NCI-H2029 treated with DMSO at 0.1 percent for 48 hours (cell line): ENCODE measurements around the gene TRMT10C.
"Not testable (repeated sequence)": the region's sequence is repeated elsewhere in the genome, so short reads cannot be mapped to it uniquely, and the experiment has no call there.

Experiments used
- DNase-seq: peaks from one replicate; lab custom pipeline; 2025; lab: John Stamatoyannopoulos, UW

TRMT10C gene

GRCh38 chr3:101561630-101562328 lies at the start of gene TRMT10C:
TSS of gene TRMT10C (plus strand) at chr3:101561868. CDS start at chr3:101564782, 2,914 bp downstream.
- DNase-seq, result peak; percentile 63

DNA sequence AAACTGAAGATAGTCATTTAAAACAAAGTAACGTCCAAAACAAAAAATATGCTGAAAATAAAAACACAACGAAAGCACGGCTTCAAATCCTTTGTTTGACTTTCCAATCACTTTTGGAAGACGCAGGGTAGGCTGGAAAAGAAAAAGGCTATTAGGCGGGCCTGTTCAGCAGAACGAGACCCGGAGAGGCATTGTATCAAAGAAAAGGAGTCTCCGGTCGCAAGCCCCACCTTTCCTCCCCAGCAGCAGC lies 49.3 kb upstream of the TRMT10C start:
- no peak for DNase-seq

DNA sequence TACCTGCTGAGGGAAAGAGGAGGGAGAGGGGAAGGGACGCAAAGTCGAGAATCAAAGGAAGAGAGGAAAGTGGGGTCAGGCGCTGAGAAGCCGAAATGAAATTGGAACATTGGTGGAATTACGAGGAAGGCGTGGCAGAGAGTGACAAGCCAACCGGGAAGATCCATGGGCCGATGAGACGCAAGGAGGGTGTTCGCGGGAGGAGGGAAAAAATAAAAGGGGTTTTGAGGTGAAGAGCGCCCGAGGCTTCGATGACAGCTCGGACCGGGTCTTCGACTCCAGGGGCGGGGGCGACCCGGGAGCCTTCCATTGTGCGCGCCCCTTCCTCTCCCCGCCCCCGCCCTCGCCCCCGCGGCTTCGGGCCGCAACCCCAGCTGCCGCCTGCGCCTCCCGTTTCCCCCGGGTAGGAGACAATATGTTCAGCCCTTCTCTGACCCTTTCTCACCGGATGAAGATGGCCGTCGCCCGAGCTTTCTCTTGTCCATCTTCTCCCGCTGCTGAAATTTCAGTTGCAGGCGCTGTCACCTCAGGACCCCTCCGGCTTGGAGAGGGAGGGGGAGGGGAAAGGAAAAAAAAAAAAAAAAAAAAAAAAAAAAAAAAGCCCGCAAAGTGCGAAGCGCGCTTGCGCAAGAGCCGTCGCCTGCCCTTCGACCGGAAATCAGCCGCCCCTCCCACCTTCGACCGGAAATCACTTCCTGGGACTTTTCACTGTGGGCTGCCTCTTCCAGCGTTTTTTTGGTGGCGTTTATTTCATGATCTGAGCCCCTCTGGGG lies 48.8 kb upstream of the TRMT10C start, which contains the start of gene SENP7:
Gene SENP7, minus strand, starts transcription at position 567 of the 773 bp plus-strand sequence. Its CDS starts 82 bp downstream, at position 485.
- peak; percentile 74 for DNase-seq

GRCh38 chr3:101513419-101513986 lies 48.2 kb upstream of the TRMT10C start:
- DNase-seq, result no peak

- DNase-seq, result peak; percentile 1
Observed at GRCh38 chr3:101518421-101518871, 43.2 kb upstream of the TRMT10C start.

GRCh38 chr3:101519685-101520365 lies 41.8 kb upstream of the TRMT10C start:
- DNase-seq, result no peak

GRCh38 chr3:101521211-101521701 lies 40.4 kb upstream of the TRMT10C start:
- DNase-seq, result no peak

DNA sequence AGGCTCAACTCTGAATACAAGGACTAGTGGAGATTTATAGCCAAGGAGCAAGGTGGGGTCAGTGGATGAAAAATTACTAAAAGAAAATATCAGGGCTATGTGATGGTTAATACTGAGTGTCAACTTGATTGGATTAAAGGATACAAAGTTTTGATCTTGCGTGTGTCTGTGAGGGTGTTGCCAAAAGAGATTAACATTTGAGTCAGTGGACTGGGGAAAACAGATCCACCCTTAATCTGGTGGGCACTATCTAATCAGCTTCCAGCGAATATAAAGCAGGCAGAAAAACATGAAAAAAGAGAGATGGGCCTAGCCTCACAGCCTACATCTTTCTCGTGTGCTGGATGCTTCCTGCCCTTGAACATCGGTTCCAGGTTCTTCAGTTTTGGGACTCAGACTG lies 34.2 kb upstream of the TRMT10C start:
- no peak for DNase-seq

DNA sequence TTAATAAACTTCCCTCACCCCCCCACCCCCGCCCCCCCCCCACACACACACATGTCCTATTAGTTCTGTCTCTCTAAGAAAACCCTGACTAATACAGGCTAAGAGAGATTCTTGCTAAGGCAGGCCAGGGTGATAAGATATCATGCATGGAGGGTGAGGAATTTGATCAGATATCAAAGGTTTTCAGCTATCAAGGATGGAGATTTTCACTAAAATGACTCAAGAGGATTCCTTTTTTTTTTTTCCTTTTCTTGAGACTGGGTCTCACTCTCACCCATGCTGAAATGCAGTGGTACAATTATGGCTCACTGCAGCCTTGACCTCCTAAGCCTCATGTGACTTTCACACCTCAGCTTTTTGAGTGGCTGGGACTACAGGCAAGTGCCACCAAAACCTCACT lies 33.8 kb upstream of the TRMT10C start:
- DNase-seq, result no peak

GRCh38 chr3:101529816-101530685 lies 31.6 kb upstream of the TRMT10C start:
- no peak for DNase-seq

DNA sequence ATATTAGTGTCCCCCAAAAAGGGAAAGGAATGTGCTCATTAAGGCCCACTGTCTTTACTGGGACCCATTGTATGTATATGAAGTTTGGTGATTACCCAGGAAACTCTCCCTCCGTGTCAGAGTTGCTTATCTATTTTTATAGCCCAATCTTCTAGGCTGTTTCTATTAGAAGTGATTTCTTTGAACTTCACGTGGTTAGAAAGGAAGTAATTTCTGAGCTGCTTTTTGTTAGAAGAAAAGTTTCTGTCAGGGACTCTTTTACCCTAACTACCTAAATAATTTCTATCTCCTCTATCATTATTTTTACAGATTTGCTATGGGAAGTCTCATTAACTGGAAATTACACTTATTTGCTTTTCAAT lies 31.0 kb upstream of the TRMT10C start:
- no peak for DNase-seq

DNA sequence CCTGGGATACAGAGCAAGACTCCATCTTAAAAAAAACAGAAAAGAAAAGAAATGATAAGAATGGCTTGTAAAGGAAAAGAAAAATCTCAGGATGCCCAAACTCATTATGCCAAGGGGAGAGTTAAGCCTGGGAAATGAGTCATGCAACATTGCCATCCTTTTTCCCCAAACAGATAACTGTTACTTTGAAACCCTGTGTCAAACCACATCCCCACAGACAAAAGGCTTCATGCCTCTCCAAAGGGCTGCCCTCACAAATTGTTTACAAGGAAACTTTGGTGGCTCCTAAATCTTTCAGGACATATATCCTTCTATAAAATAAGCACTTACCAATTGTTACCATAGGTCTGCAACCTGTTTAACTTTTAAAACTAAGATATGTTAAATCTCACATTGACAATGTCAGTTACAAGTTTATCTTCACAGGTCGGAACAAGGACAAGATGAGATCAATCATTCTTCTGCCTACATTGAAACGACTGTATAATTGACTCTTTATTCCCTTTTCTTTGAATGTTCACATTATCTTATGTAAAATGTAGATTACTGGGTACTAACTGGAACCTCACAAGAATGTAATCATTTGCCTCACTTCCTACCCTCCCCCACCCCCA lies 30.1 kb upstream of the TRMT10C start:
- DNase-seq, result no peak

GRCh38 chr3:101532783-101533602 lies 28.7 kb upstream of the TRMT10C start:
- no peak for DNase-seq

DNA sequence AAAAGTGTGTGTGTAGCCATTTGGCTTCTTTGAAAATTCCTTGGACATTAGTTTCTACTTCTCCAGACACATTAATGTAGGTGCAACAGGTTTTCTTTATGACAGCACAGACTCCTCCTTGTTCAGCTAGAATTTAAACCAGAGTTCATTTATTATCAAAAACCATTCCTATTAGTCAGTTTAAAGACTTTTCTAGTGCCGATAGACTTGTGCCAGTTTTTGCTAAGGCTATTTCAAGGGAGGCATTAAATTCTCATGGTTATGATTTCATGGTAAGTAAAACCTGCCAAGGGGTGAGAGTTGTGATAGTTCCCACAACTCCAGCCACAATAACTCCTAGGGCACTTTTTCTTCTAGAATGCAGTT lies 28.1 kb upstream of the TRMT10C start:
- no peak for DNase-seq

DNA sequence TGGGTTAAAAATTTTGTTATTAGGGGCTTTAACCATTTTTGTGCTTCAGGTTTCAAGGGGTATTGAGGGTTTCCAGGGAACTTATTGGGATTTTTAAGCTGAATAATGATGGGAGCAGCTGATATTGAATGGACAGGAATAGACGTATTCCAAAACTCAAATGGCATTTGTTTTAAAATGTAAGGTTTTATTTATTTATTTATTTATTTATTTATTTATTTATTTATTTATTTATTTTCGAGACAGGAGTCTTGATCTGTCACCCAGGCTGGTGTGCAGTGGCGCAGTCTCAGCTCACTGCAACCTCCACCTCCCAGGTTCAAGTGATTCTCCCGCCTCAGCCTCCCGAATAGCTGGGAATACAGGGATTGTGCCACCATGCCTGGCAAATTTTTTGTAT lies 26.4 kb upstream of the TRMT10C start:
- no peak for DNase-seq

DNA sequence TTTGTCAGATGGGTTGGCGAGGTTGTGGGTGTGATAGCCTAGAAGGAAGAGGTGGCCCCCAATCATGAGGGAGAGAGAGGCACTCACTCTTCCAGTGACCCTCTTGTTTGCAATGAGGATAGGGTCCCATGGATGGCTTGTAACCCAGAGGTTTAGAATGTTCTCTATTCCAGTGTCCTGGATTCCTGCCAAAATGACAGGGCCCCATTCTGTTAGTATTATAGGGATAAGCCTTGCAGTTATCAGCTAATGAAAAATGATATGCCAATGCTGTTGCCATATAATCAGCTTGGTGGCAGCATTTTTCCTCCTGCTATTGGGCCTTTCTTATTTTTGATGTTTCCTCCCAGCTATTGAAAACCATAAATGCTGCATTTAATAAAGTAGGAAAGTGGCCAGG lies 25.4 kb upstream of the TRMT10C start:
- no peak for DNase-seq

GRCh38 chr3:101536955-101537354 lies 24.7 kb upstream of the TRMT10C start:
- not testable (repeated sequence) for DNase-seq

DNA sequence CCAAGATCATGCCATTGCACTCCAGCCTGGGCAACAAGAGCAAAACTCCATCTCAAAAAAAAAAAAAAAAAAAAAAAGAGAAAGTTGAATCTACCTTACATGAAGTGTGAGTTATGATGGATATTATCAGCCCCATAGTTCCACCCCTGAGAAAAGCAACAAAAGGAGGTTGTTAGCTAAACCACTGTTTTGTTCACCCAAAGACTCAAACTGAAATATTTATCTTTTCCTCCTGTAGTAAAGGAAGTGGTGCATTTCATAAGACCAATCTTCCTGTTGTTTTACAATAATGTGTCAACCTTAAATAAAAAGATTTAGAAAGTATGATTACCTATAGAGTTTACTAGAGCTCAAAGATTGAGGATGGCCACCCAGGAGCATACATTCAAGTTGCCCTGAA lies 18.7 kb upstream of the TRMT10C start:
- no peak for DNase-seq

DNA sequence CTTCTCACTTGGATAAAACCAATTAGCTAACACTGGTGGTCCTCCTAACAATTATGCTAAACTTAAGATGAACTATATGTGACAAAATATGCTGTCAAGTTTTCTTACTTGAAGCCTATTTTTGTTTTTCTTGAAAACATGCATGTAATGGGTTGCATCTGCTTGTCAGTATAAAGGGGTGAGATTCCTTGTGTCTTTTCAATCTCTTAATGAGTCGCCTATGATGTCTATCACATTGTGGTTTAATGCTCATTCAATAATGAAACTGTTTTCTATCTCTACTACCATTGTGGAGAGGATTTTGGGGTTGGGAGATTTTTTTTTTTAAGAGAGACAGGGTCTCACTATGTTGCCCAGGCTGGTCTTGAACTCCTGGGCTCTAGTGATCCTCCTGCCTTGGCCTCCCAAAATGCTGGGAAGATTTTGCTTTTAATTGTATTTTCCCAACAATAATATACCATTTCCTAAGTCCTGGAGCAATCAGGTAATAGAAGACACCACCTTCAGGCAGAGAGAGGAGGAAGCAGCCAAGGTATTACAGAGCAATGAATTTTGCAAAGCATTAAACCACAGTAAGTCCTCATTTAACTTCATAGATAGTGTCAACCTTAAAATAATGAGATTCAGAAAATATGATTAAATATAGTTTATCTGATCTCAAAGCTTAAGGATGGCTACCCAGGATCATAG lies 17.4 kb upstream of the TRMT10C start:
- no peak for DNase-seq
